IMR-90 (cell line): ENCODE measurements around the gene NTM. TPM values are rescaled to one million over a fixed set of nuclear protein-coding genes. Genes with fewer than 3 reads are reported as not detected.

ENCODE experiments used
- ATAC-seq: fragments of 200-7000 bp; cut with Tn5 transposase; 2 replicates; pipeline ENCODE4 v1.9.1; 2020; ENCODE audit warnings: low read depth, mild to moderate bottlenecking, moderate library complexity
- BruUV-seq: library from RNA; stranded (reverse); fragments of 400-500 nt; replicated peaks from 2 replicates; lab custom pipeline; 2021; lab: Mats Ljungman, UMichigan
- CTCF ChIA-PET: fragments of 300-600 bp; formaldehyde crosslinking; extraction: SDS; loops from one replicate; lab custom pipeline; 2021; ENCODE audit warnings: antibody characterized with exemption; lab: Yijun Ruan, JAX
- POLR2A ChIA-PET: fragments of 300-600 bp; sonication (Branson Sonifier 250); formaldehyde crosslinking; loops from one replicate; lab custom pipeline; 2022; ENCODE audit warnings: antibody characterized with exemption; ENCODE audit not compliant: unreplicated experiment; lab: Charles Lee
- DNase-seq: peaks from one replicate; pipeline ENCODE4 v3.0.0; 2013
- H2AFZ ChIP-seq: replicated peaks from 2 replicates; pipeline ENCODE3; 2013; ENCODE audit warnings: low read length, mild to moderate bottlenecking; ENCODE audit not compliant: poor library complexity
- H2AK5ac ChIP-seq: 2 replicates; pipeline ENCODE4 v1.6.1; 2013; ENCODE audit warnings: low read depth, low read length, inconsistent platforms
- H2AK9ac ChIP-seq: replicated peaks from 2 replicates; pipeline ENCODE3; 2013; ENCODE audit warnings: mild to moderate bottlenecking, low read depth, low read length, moderate library complexity; ENCODE audit not compliant: poor library complexity
- H2BK120ac ChIP-seq: 2 replicates; pipeline ENCODE4 v1.6.1; 2013; ENCODE audit warnings: low read depth, low read length, inconsistent platforms
- H2BK15ac ChIP-seq: 3 replicates; pipeline ENCODE4 v1.6.1; 2013; ENCODE audit warnings: low read depth, low read length, inconsistent platforms
- H2BK20ac ChIP-seq: 2 replicates; pipeline ENCODE4 v1.6.1; 2013; ENCODE audit warnings: low read depth, mild to moderate bottlenecking, inconsistent platforms, low read length, moderate library complexity
- H2BK5ac ChIP-seq: 2 replicates; pipeline ENCODE4 v1.6.1; 2013; ENCODE audit warnings: mild to moderate bottlenecking, low read depth, low read length, inconsistent platforms; ENCODE audit not compliant: poor library complexity, severe bottlenecking
- H3K14ac ChIP-seq: replicated peaks from 2 replicates; pipeline ENCODE4 v1.6.1; 2013; ENCODE audit warnings: low read depth, low read length, inconsistent platforms
- H3K18ac ChIP-seq: 2 replicates; pipeline ENCODE4 v1.6.1; 2013; ENCODE audit warnings: low read depth, low read length, control low read depth
- H3K23ac ChIP-seq: 2 replicates; pipeline ENCODE4 v1.6.1; 2013; ENCODE audit warnings: low read depth, low read length, inconsistent platforms
- H3K27ac ChIP-seq: 2 replicates; pipeline ENCODE4 v1.5.1; 2013; ENCODE audit warnings: mild to moderate bottlenecking, control low read depth, low read length; ENCODE audit not compliant: insufficient read depth
- H3K27me3 ChIP-seq: 2 replicates; pipeline ENCODE4 v1.6.1; 2013; ENCODE audit warnings: low read length; ENCODE audit not compliant: control insufficient read depth, insufficient read depth
- H3K36me3 ChIP-seq: 2 replicates; pipeline ENCODE4 v1.6.1; 2013; ENCODE audit warnings: low read length, mixed read lengths; ENCODE audit not compliant: control insufficient read depth, insufficient read depth
- H3K4ac ChIP-seq: 2 replicates; pipeline ENCODE4 v1.6.1; 2013; ENCODE audit warnings: low read depth, low read length, inconsistent platforms
- H3K4me1 ChIP-seq: 2 replicates; pipeline ENCODE4 v1.6.1; 2013; ENCODE audit warnings: low read length, mixed read lengths; ENCODE audit not compliant: control insufficient read depth, insufficient read depth
- H3K4me2 ChIP-seq: 2 replicates; pipeline ENCODE4 v1.6.1; 2013; ENCODE audit warnings: low read depth, mild to moderate bottlenecking, control low read depth, low read length, moderate library complexity
- H3K4me3 ChIP-seq: 2 replicates; pipeline ENCODE4 v1.5.1; 2013; ENCODE audit warnings: low read depth, mild to moderate bottlenecking, control low read depth, low read length, moderate library complexity; ENCODE audit not compliant: insufficient read depth
- H3K56ac ChIP-seq: 2 replicates; pipeline ENCODE4 v1.6.1; 2013; ENCODE audit warnings: low read length, inconsistent platforms; ENCODE audit not compliant: insufficient read depth; ENCODE audit errors: extremely low read depth
- H3K79me1 ChIP-seq, 2 experiments: 2 replicates each; pipeline ENCODE4 v1.6.1; 2013; ENCODE audit warnings: low read length in 2 of 2, inconsistent platforms in 1 of 2, low read depth in 1 of 2
- H3K9ac ChIP-seq: 2 replicates; pipeline ENCODE4 v1.6.1; 2013; ENCODE audit warnings: low read depth, low read length, control low read depth
- H3K9me1 ChIP-seq: 2 replicates; pipeline ENCODE4 v1.6.1; 2013; ENCODE audit warnings: low read length, inconsistent platforms; ENCODE audit not compliant: insufficient read depth
- H3K9me3 ChIP-seq: 2 replicates; pipeline ENCODE4 v1.6.1; 2013; ENCODE audit warnings: low read length; ENCODE audit not compliant: control insufficient read depth, insufficient read depth
- H4K20me1 ChIP-seq: 2 replicates; pipeline ENCODE4 v1.6.1; 2013; ENCODE audit warnings: low read length, inconsistent platforms; ENCODE audit not compliant: insufficient read depth
- H4K5ac ChIP-seq: 2 replicates; pipeline ENCODE4 v1.6.1; 2013; ENCODE audit warnings: mild to moderate bottlenecking, low read depth, low read length, control low read depth
- H4K8ac ChIP-seq, 2 experiments: 2 replicates each; pipeline ENCODE4 v1.6.1; 2013; ENCODE audit warnings: low read depth in 2 of 2, low read length in 2 of 2, control low read depth in 1 of 2, inconsistent platforms in 1 of 2
- H4K91ac ChIP-seq: 2 replicates; pipeline ENCODE4 v1.6.1; 2013; ENCODE audit warnings: low read depth, low read length, inconsistent platforms; ENCODE audit not compliant: insufficient read depth
- CEBPB ChIP-seq: IDR thresholded peaks from 2 replicates; pipeline ENCODE4 v1.6.1; 2012; ENCODE audit warnings: low read depth, low read length, improper control_type of control experiment
- CHD1 ChIP-seq: IDR thresholded peaks from 2 replicates; pipeline ENCODE4 v1.6.1; 2012; ENCODE audit warnings: low read depth, low read length, improper control_type of control experiment
- MAFK ChIP-seq: IDR thresholded peaks from 2 replicates; pipeline ENCODE4 v1.6.1; 2012; ENCODE audit warnings: low read depth, low read length, improper control_type of control experiment
- MXI1 ChIP-seq: IDR thresholded peaks from 2 replicates; pipeline ENCODE4 v1.6.1; 2012; ENCODE audit warnings: low read depth, mild to moderate bottlenecking, low read length, moderate library complexity, borderline replicate concordance
- POLR2A ChIP-seq: IDR thresholded peaks from 2 replicates; pipeline ENCODE4 v1.6.1; 2012; ENCODE audit warnings: mild to moderate bottlenecking, low read depth, low read length
- RAD21 ChIP-seq: IDR thresholded peaks from 2 replicates; pipeline ENCODE4 v1.6.1; 2012; ENCODE audit warnings: low read length, improper control_type of control experiment
- RFX5 ChIP-seq: IDR thresholded peaks from 2 replicates; pipeline ENCODE4 v1.8.0; 2012; ENCODE audit warnings: low read depth, mild to moderate bottlenecking, low read length, moderate library complexity
- SMC3 ChIP-seq: fragments of 150-350 bp; IDR thresholded peaks from 2 replicates; pipeline ENCODE4 v1.6.1; 2016; ENCODE audit warnings: low read depth, mild to moderate bottlenecking, antibody characterized with exemption, low read length, moderate library complexity
- WGBS, 2 experiments: methylation state at CpG; one replicate each; pipeline versions ENCODE4 v1.1.5 to v1.1.7; 2013; ENCODE audit warnings: missing lambda C conversion rate in 2 of 2; ENCODE audit not compliant: insufficient read length in 1 of 2; ENCODE audit errors: extremely low coverage in 2 of 2; 5-methylcytosine and 5-hydroxymethylcytosine counted together
- dilution Hi-C: fragments of 300-500 bp; cut with HindIII; formaldehyde crosslinking; loops from one replicate; pipeline ENCODE4 v1.14.3; 2018; ENCODE audit warnings: low sequenced_read_pairs; ENCODE audit not compliant: unreplicated experiment
- in situ Hi-C: fragments of 300-500 bp; cut with MboI; formaldehyde crosslinking; loops from 3 replicates; pipeline ENCODE4 v1.14.3; 2019; ENCODE audit warnings: low sequenced_read_pairs, inconsistent platforms, mixed read lengths
- intact Hi-C: fragments of 100-400 bp; cut with micrococcal nuclease; formaldehyde crosslinking; loops from 2 replicates; pipeline ENCODE4 v1.10.0; 2022
- polyA plus RNA-seq, 3 experiments: library from polyadenylated mRNA; depleted of rRNA; stranded (reverse); fragments of >200 nt; gene quantifications; 2 replicates each; pipeline ENCODE4 v1.2.3, GENCODE V29; 2012; ENCODE audit warnings: low replicate concordance in 1 of 3
- total RNA-seq: library from RNA; depleted of rRNA; stranded (reverse); fragments of >200 nt; gene quantifications from 2 replicates; pipeline ENCODE4 v1.2.3, GENCODE V29; 2012
- TF ChIP-seq, protein P1 (sequence below): fragments of 150-350 bp; IDR thresholded peaks from 2 replicates; pipeline ENCODE4 v1.6.1; 2017; ENCODE audit warnings: mild to moderate bottlenecking, antibody characterized with exemption, low read length, low read depth

Gene NTM
- total and polyA plus RNA-seq, 2 of the 4 experiments (the other 2 are of a cell fraction), result 19.5 to 25.5 TPM

DNA sequence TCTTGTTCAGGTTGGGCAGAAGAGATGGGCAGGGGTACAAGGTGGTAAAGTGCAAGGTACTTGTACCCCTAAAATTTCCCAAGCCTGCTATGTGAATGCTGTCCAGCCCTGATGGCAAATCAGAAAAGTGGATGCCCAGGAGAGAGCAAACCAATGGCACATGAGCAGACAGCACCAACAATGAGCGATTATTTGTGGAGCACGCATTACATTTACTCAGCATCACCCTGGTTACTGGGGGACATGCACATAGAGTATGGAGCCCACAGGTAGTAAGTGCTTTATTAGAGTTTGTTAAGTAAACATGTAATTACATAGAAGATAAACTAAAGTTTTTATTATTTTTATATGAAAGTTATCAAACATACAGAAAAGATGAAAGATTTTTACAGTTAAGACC, 165.7 kb downstream of the NTM start:
- Histone ChIP-seq H2AFZ (no peak overlapping the region), H3K4me2 (no peak overlapping the region), H3K14ac (no peak overlapping the region), H3K9ac (no peak overlapping the region), H4K8ac (no peak overlapping the region), H2BK120ac (no peak overlapping the region), H3K4ac (no peak overlapping the region), H4K91ac (no peak overlapping the region), H3K36me3 (no peaks in the 10 kb centered on the region), H3K9me1 (no peaks in the 10 kb centered on the region), H3K27ac (no peak overlapping the region), H4K20me1 (no peaks in the 10 kb centered on the region), H3K18ac (no peak overlapping the region), H4K5ac (no peak overlapping the region), H2BK20ac (no peak overlapping the region), H3K27me3 (no peaks in the 10 kb centered on the region; the same call in 1 of the 2 replicates), H3K79me1 (no peaks in the 10 kb centered on the region), H3K9me3 (no peaks in the 10 kb centered on the region), H3K23ac (no peak overlapping the region), H2AK5ac (no peak overlapping the region), H3K4me3 (no peak overlapping the region), H3K4me1 (no peaks in the 10 kb centered on the region), H3K56ac (no peak overlapping the region), H2BK5ac (no peak overlapping the region), H2AK9ac (no peak overlapping the region), H2BK15ac (no peak overlapping the region)
- TF ChIP-seq MXI1 (no peak), RAD21 (no peak), CHD1 (no peak), SMC3 (no peak), RFX5 (no peak), MAFK (no peak), POLR2A (no peak), CEBPB (no peak)
- TF ChIP-seq, protein P1, sequence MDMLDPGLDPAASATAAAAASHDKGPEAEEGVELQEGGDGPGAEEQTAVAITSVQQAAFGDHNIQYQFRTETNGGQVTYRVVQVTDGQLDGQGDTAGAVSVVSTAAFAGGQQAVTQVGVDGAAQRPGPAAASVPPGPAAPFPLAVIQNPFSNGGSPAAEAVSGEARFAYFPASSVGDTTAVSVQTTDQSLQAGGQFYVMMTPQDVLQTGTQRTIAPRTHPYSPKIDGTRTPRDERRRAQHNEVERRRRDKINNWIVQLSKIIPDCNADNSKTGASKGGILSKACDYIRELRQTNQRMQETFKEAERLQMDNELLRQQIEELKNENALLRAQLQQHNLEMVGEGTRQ, result no peak
- no TSS peak for BruUV-seq
- in situ Hi-C loops, result no loop called here
- intact Hi-C loops, result loop anchor here (10.0 kb wide), 1 partner anchor 1729 kb away; no protein-coding TSS in a partner anchor
- POLR2A ChIA-PET, result no interaction called here
- CTCF ChIA-PET, result no interaction called here
- WGBS, 2 experiments, result no CpG with 5 or more reads among the region's 2 CpGs
- no peak for ATAC-seq
- dilution Hi-C loops, result no loop called here
- no peak for DNase-seq
